ENCODE measurements around the gene LAMC3. TPM values are rescaled to one million over a fixed set of nuclear protein-coding genes. Genes with fewer than 3 reads are reported as not detected.
"Not testable (repeated sequence)": the region's sequence is repeated elsewhere in the genome, so short reads cannot be mapped to it uniquely, and the experiment has no call there.

The LAMC3 gene
- total RNA-seq, 6 experiments from 2014 or later: 2.7 to 14.3 (median 3.7) TPM

DNA sequence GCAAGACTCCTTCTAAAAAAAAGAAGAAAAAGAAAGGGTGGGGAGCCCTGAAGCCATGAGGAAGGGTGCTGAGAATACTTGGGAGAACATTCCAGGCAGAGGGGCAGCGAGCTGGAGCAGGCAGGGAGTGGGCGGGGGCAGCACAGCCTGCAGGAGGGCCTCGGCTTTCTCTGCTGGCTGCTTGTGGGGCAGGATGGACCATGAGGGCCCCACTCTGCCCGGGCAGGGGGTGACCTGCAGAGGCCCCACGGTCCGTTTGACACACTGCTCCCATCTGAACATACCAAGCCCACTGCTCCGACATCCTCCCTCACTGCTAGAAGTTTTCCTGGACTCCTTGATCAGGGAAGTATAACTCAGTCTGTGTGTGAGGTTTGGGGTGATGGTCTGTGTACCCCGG is 104.7 kb downstream of the LAMC3 start:
- H3K27me3 ChIP-seq: no peaks in the 10 kb centered on the region
- H3K4me3 ChIP-seq: no peak overlapping the region
- H3K27ac ChIP-seq: no peak overlapping the region
- 93% methylated on average over 2 of the region's 8 CpGs for WGBS (ENCODE audit: insufficient coverage, low coverage, low lambda C conversion rate, missing lambda C conversion rate)
- no peaks in the 10 kb centered on the region for H3K9me3 ChIP-seq
- DNase-seq (peak in 1 of 3 donors; percentile 29), ATAC-seq (no peak)
- H3K36me3 ChIP-seq: no peaks in the 10 kb centered on the region
- intact Hi-C loops (cut with DNase I): no loop called here
- no peak for TF ChIP-seq POLR2A (IDR thresholded peaks at IDR 0.05)
- TF ChIP-seq, protein P1, sequence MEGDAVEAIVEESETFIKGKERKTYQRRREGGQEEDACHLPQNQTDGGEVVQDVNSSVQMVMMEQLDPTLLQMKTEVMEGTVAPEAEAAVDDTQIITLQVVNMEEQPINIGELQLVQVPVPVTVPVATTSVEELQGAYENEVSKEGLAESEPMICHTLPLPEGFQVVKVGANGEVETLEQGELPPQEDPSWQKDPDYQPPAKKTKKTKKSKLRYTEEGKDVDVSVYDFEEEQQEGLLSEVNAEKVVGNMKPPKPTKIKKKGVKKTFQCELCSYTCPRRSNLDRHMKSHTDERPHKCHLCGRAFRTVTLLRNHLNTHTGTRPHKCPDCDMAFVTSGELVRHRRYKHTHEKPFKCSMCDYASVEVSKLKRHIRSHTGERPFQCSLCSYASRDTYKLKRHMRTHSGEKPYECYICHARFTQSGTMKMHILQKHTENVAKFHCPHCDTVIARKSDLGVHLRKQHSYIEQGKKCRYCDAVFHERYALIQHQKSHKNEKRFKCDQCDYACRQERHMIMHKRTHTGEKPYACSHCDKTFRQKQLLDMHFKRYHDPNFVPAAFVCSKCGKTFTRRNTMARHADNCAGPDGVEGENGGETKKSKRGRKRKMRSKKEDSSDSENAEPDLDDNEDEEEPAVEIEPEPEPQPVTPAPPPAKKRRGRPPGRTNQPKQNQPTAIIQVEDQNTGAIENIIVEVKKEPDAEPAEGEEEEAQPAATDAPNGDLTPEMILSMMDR (IDR thresholded peaks at IDR 0.05): no peak
- H3K4me1 ChIP-seq: no peaks in the 10 kb centered on the region

DNA sequence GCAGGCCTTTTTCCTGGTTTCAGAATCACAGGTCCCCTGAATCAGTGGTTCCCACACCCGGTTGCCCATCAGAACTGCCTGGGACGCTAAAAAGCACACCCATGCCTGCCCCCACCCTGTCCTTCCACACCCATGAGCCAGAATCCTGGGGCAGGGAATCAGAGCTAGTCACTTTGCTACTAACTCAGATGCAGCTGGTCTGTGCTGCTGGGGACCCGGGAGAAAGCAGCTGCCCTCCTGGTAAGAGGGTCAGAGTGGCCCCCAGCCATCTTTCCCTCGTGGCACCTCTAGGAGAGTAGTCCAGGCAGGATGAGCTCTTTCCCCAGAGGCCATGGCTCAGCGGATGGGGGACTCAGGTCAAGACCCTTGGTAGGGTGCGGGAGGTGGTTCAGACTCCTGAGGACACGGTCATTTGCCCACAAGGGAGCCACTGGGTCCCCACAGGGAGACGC is 105.1 kb downstream of the LAMC3 start:
- H3K36me3 ChIP-seq: no peaks in the 10 kb centered on the region

DNA sequence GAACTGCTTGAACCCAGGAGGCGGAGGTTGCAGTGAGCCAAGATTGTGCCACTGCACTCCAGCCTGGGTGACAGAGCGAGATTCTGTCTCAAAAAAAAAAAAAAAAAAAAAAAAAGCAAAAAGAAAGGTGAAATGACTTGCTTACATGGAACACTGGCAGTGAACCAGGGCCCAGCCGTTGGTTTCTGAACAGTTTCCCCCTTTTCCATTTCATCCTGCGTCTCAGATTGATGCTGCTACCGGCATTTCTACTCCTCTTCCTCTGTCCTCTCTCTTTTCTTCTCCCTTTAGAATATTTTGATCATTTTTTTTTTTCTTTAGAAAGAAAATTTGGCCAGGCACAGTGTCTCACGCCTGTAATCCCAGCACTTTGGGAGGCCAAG is 106.4 kb downstream of the LAMC3 start:
- intact Hi-C loops (cut with DNase I); ATAC-seq: not testable (repeated sequence)
- DNase-seq: peak in 1 of 3 donors; percentile 1

More for the DNA sequence above, 105.1 kb downstream of the LAMC3 start:
- intact Hi-C loops (cut with DNase I): no loop called here
- no peaks in the 10 kb centered on the region for H3K9me3 ChIP-seq
- DNase-seq (peak in 1 of 3 donors; percentile 20), ATAC-seq (no peak)
- no peak overlapping the region for H3K4me3 ChIP-seq
- H3K4me1 ChIP-seq: no peaks in the 10 kb centered on the region
- H3K27ac ChIP-seq: no peak overlapping the region
- H3K27me3 ChIP-seq: no peaks in the 10 kb centered on the region
- 82% methylated on average over 4 of the region's 8 CpGs for WGBS (ENCODE audit: insufficient coverage, low coverage, low lambda C conversion rate, missing lambda C conversion rate)
- TF ChIP-seq, protein P1 (IDR thresholded peaks at IDR 0.05): no peak
- no peak for TF ChIP-seq POLR2A (IDR thresholded peaks at IDR 0.05)

DNA sequence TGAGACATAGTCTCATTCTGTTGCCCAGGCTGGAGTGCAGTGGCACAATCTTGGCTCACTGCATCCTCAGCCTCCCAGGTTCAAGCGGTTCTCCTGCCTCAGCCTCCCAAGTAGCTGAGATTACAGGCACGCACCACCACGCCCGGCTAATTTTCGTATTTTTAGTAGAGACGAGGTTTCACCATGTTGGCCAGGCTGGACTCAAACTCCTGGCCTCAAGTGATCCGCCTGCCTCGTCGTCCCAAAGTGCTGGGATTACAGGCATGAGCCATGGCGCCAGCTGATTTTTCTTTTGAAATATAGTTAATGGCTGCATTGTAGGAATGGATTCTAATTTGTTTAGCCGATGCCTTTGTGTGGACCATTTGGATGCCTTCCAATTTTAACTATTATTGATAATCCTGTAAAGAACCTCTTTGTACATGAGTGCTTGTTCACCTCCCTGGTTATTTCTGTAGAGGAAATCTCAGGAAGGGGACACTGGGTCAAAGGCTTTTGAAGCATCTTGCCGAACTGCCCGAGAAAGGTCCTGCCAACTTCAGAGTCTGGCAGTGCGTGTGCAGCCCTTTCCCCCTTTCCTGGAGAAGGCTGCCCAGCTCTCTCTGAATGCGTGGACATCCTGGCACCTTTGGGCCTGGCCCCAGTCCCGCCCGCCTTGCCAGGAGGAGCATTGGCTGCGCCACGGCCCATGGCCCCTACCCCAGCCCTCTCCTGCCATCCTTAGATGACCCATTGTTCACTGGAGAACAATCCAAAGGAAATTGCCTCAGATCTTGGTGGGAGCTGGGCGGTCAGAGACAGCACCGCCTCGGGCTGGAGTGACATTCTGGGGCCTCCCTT is 107.5 kb downstream of the LAMC3 start:
- Histone ChIP-seq H3K27ac (no peak overlapping the region), H3K27me3 (no peaks in the 10 kb centered on the region), H3K4me3 (no peak overlapping the region), H3K4me1 (no peaks in the 10 kb centered on the region), H3K36me3 (no peaks in the 10 kb centered on the region), H3K9me3 (no peaks in the 10 kb centered on the region)
- 63% methylated on average over 16 of the region's 22 CpGs for WGBS (ENCODE audit: insufficient coverage, low coverage, low lambda C conversion rate, missing lambda C conversion rate)
- TF ChIP-seq, protein P1 (IDR thresholded peaks at IDR 0.05): no peak
- no peak for TF ChIP-seq POLR2A (IDR thresholded peaks at IDR 0.05)
- ATAC-seq: peak in 2 of 4 donors; percentile 32 to 51
- DNase-seq: peak in 1 of 3 donors; percentile 40
- intact Hi-C loops (cut with DNase I): no loop called here

More for the DNA sequence above, 106.4 kb downstream of the LAMC3 start:
- not testable (repeated sequence) for H3K27ac ChIP-seq, H3K4me1 ChIP-seq, H3K27me3 ChIP-seq, H3K36me3 ChIP-seq, H3K9me3 ChIP-seq, H3K4me3 ChIP-seq
- 85% methylated on average over 4 of the region's 6 CpGs for WGBS (ENCODE audit: insufficient coverage, low coverage, low lambda C conversion rate, missing lambda C conversion rate)

DNA sequence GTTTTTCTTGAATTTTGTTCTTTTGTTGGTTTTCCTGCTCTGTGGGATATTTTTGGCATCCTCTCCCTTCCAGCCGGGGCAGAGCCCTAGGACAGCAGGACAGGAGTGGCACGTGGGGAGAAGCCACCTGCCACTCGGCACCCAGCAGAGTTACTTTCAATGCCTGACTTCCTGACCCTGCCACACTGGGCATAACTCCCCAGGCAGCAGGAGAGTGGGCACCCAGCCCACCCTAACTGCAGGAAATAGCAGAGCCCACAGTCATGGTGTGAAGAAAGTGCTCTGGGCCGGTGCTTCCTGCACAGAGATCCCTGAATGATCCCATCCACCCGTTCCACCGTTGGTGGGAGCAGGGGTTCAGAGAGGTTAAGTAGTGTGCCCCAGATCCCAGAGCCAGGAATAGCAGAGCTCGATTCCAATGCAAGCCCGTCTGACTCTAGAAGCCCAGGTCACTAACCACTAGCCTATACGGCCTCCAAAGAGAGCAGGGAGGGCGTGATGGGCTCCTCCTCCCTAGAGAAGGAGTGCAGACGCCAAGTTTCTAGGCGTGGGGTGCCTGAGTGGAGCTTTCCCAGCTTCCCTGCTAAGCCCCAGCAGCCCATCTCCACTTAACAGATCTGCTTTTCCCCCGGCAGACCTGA is 108.3 kb downstream of the LAMC3 start:
- 55% methylated on average over 4 of the region's 13 CpGs for WGBS (ENCODE audit: insufficient coverage, low coverage, low lambda C conversion rate, missing lambda C conversion rate)
- H3K27ac ChIP-seq: no peak overlapping the region
- no peaks in the 10 kb centered on the region for H3K27me3 ChIP-seq
- H3K36me3 ChIP-seq: no peaks in the 10 kb centered on the region
- peak in 1 of 3 donors; percentile 16 for DNase-seq
- TF ChIP-seq POLR2A (IDR thresholded peaks at IDR 0.05): no peak
- TF ChIP-seq, protein P1 (IDR thresholded peaks at IDR 0.05): no peak
- no peaks in the 10 kb centered on the region for H3K4me1 ChIP-seq
- no peaks in the 10 kb centered on the region for H3K9me3 ChIP-seq
- intact Hi-C loops (cut with DNase I): no loop called here
- peak in 2 of 4 donors; percentile 16 to 31 for ATAC-seq
- H3K4me3 ChIP-seq: no peak overlapping the region

Data from right lobe of liver (tissue), 6 donors.